Activated CD4-positive, alpha-beta T cell treated with anti-CD3 and anti-CD28 coated beads, Interleukin-2, amount 50 U/mL, for 48 hours (primary cell): ENCODE measurements around the gene TNXB.
"Not testable (repeated sequence)": the region's sequence is repeated elsewhere in the genome, so short reads cannot be mapped to it uniquely, and the experiment has no call there.

Source experiments
- DNase-seq, 2 experiments: peaks; one replicate each; pipeline ENCODE4 v3.0.0-alpha.2; 2020

TNXB gene

DNA sequence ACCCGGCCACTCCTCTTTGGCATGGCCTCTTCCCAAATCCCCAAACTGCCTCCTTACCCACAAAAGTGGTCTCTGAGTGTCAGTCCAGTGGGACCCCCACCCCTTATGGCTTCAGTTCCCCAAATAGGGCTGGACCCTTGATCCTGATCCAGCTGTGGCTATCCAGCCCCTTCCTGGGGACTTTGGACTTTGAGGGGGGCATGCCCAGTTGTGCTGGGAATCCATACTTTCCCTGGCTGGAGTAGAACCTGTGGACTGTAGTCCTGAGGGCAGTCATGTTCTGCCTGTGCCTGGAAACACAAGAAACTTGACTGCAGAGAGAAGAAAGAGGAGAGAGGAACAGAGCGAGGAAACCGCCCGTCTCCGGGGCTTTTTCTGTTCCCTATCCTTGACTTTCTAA is 72.0 kb downstream of the TNXB start:
- DNase-seq: not testable (repeated sequence)

DNA sequence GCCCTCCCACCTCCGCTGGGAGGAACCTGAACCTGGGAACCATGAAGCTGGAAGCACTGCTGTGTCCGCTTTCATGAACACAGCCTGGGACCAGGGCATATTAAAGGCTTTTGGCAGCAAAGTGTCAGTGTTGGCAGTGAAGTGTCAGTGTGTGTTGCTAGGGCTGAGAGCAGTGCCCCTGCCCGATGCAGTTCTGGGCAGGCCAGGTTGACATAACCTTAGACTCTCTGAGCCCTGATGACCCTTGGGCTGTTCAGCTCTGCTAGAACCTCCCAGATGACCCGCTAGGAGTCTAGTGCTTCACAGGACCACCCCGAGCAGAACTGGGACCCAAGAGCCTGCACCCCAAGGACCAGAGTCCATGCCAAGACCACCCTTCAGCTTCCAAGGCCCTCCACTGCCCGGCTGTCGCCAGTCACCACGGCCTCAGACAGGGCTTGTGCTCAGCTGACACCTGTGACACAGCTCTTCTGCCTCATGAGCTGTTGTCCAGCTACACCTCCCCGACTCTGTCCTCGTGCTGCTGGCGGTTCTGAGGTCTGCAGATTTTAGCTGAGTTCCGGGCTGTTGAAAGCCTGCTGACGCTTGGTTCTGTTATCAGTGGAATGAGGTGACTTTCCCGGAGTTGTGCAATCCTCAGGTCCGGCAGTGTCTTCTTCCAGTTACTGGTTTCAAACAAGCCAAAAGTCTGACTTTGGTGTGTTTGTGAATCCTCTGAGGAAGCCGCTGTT is 73.7 kb downstream of the TNXB start:
- not testable (repeated sequence) for DNase-seq

DNA sequence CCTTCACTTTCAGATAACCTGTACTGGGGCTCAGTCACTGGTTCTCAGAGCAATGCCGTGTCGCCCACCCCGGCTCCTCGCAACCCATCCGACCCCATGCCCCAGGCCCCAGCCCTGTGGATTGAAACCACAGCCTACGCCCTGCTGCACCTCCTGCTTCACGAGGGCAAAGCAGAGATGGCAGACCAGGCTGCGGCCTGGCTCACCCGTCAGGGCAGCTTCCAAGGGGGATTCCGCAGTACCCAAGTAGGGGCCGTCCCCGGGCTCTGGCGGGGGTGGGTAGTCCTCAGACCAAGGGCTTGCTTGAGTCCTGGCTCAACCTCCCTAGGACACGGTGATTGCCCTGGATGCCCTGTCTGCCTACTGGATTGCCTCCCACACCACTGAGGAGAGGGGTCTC is 79.6 kb downstream of the TNXB start:
- not testable (repeated sequence) for DNase-seq

- not testable (repeated sequence) for DNase-seq
Observed at GRCh38 chr6:32028631-32029030, 80.5 kb downstream of the TNXB start.

DNA sequence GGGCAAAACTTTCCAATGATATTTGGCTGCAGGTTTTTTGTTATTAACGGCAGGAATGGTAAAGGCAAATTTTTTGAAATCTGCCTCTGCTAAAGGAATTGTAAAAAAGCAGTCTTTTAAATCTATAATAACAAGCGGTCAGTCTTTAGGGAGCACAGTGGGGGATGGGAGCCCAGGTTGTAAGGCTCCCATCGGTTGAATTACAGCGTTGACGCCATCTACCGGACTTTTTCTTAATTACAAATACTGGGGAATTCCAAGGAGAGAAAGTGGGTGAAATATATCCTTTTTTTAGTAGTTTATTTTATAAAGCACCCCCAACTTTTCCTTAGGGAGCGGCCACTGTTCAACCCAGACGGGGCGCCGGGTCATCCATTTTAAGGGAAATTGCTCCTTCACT is 87.0 kb downstream of the TNXB start:
- not testable (repeated sequence) for DNase-seq

DNA sequence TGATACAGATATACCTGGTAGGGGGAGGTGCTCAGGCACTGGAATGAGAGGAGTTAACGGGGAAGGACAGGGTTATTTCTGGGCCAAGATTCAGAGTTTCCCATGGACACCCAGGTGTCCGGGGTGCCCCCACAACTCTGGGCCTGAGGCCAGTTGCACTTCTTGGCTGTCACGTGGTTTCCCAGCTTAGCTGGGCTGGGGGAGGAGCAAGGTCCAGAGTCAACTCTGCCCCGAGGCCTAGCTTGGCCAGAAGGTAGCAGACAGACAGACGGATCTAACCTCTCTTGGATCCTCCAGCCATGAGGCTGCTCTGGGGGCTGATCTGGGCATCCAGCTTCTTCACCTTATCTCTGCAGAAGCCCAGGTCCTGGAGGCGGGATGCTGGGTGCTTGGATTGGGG is 94.6 kb downstream of the TNXB start, which contains the start of gene C4B:
Gene C4B, plus strand, starts transcription at position 249 of the 400 bp plus-strand sequence. Its CDS starts 51 bp downstream, at position 300.
- not testable (repeated sequence) for DNase-seq

GRCh38 chr6:32013738-32014137 is 95.4 kb downstream of the TNXB start:
- DNase-seq: not testable (repeated sequence)

- not testable (repeated sequence) for DNase-seq
Observed at GRCh38 chr6:32012941-32013617, 96.1 kb downstream of the TNXB start.

DNA sequence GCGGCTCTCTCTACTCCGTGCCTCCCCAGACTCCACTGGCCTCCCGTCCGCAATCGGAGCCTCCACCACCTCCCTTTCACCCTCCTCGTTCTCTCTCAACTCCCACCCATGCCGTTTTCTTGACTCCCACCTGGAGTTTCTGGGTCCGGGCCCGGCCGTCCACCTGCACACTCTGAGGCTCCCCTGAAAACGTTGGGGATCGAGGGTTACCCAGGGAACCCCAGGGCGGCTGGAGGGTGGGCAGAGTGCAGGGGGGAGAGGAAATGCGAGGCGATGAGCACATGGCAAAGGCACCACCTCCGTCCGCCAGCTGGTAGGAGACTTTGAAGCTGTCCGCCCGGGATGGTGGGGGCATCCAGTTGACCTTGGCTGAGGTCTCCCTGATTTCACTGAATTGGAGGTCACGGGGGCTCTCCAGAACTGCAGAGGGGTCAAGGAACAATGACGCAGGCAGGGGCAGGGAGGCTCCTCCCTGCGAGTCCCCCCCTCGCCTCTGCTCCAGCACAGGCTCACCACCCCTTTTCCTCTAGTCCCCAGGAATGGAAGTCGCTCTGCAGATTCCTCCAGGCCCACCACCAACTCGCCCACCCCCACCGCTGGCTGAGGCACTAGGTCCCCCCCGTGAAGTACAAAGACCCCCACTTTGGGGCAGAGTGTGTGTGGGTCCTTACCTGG is 98.1 kb downstream of the TNXB start:
- not testable (repeated sequence) for DNase-seq

GRCh38 chr6:32009537-32009936 is 99.6 kb downstream of the TNXB start:
- DNase-seq: not testable (repeated sequence)

GRCh38 chr6:32008616-32009015 is 100.5 kb downstream of the TNXB start:
- not testable (repeated sequence) for DNase-seq

DNA sequence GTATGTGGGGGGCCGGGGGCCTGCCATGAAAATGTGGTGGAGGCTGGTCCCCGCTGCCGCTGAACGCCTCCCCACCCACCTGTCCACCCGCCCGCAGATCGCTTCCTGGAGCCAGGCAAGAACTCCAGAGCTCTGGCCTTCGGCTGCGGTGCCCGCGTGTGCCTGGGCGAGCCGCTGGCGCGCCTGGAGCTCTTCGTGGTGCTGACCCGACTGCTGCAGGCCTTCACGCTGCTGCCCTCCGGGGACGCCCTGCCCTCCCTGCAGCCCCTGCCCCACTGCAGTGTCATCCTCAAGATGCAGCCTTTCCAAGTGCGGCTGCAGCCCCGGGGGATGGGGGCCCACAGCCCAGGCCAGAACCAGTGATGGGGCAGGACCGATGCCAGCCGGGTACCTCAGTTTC is 101.1 kb downstream of the TNXB start:
- DNase-seq: not testable (repeated sequence)

DNA sequence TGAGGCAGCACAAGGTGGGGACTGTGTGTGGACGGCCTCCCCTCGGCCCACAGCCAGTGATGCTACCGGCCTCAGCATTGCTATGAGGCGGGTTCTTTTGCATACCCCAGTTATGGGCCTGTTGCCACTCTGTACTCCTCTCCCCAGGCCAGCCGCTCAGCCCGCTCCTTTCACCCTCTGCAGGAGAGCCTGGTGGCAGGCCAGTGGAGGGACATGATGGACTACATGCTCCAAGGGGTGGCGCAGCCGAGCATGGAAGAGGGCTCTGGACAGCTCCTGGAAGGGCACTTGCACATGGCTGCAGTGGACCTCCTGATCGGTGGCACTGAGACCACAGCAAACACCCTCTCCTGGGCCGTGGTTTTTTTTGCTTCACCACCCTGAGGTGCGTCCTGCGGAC is 102.1 kb downstream of the TNXB start:
- not testable (repeated sequence) for DNase-seq

DNA sequence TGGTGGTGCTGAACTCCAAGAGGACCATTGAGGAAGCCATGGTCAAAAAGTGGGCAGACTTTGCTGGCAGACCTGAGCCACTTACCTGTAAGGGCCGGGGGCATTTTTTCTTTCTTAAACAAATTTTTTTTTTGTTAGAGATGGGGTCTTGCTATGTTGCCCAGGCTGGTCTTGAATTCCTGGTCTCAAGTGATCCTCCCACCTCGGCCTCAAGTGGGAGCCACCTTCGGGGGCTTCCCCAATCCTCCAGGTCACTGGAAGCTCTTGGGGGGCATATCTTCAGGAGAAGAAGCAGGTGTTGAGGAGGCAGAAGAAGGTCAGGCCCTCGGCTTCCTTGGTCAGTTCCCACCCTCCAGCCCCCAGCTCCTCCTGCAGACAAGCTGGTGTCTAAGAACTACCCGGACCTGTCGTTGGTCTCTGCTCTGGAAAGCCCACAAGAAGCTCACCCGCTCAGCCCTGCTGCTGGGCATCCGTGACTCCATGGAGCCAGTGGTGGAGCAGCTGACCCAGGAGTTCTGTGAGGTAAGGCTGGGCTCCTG is 103.1 kb downstream of the TNXB start:
- not testable (repeated sequence) for DNase-seq

DNA sequence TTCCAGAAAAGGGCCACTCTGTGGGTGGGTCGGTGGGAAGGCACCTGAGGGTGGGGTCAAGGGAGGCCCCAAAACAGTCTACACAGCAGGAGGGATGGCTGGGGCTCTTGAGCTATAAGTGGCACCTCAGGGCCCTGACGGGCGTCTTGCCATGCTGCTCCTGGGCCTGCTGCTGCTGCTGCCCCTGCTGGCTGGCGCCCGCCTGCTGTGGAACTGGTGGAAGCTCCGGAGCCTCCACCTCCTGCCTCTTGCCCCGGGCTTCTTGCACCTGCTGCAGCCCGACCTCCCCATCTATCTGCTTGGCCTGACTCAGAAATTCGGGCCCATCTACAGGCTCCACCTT is 103.6 kb downstream of the TNXB start:
- DNase-seq: not testable (repeated sequence)

DNA sequence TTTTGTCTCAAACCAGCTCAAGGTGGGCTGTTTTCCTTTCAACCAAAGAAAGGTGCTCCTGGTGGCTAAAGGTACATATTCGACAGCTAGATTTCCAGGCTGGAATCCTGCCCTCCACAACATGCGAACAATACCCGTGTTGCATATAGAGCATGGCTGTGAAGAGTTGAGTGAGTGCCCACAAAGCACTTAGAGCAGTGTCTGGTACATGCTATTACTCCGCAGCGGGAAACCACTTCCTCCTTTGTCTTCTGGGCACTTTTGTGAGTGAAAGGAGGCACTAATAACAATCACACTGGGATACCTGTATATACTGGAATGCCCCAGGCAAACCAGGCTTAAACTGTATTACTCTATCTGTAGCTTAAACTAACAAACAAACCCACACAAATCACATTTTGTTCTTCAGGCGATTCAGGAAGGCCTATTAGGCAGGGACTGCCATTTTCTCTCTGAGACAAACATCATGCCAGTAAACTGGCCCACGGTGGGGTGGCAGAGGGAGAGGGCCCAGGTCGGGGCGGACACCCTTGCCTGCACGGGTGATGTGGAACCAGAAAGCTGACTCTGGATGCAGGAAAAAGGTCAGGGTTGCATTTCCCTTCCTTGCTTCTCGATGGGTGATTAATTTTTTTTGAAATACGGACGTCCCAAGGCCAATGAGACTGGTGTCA is 104.1 kb downstream of the TNXB start:
- DNase-seq: not testable (repeated sequence)

DNA sequence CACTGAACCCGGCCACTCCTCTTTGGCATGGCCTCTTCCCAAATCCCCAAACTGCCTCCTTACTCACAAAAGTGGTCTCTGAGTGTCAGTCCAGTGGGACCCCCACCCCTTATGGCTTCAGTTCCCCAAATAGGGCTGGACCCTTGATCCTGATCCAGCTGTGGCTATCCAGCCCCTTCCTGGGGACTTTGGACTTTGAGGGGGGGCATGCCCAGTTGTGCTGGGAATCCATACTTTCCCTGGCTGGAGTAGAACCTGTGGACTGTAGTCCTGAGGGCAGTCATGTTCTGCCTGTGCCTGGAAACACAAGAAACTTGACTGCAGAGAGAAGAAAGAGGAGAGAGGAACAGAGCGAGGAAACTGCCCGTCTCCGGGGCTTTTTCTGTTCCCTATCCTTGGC is 104.7 kb downstream of the TNXB start:
- not testable (repeated sequence) for DNase-seq

GRCh38 chr6:32003301-32003700 is 105.8 kb downstream of the TNXB start:
- DNase-seq: not testable (repeated sequence)

GRCh38 chr6:32002546-32003268 is 106.4 kb downstream of the TNXB start:
- DNase-seq: not testable (repeated sequence)

- not testable (repeated sequence) for DNase-seq
Observed at GRCh38 chr6:31996385-31996784, 112.8 kb downstream of the TNXB start.

GRCh38 chr6:31994421-31994820 is 114.7 kb downstream of the TNXB start:
- not testable (repeated sequence) for DNase-seq
